Smooth muscle cell (in vitro differentiated cells): ENCODE data around the gene SLC8A1. TPM values are rescaled to one million over a fixed set of nuclear protein-coding genes. Genes with fewer than 3 reads are reported as not detected.

Experiments
- DNase-seq: peaks from one replicate; lab custom pipeline; 2025; ENCODE audit not compliant: unreplicated experiment; lab: John Stamatoyannopoulos, UW
- H2AFZ ChIP-seq: fragments of 200-600 bp; sonication (generic); 2 replicates; pipeline ENCODE4 v1.6.0; 2016; ENCODE audit warnings: antibody characterized with exemption, low read depth, mild to moderate bottlenecking
- H3F3A ChIP-seq: fragments of 200-600 bp; sonication (generic); 2 replicates; pipeline ENCODE4 v1.6.0; 2017; ENCODE audit warnings: antibody characterized with exemption, low read depth
- H3K27ac ChIP-seq: fragments of 200-600 bp; sonication (generic); 2 replicates; pipeline ENCODE4 v1.5.1; 2016; ENCODE audit warnings: low read depth, mild to moderate bottlenecking
- H3K27me3 ChIP-seq: fragments of 200-600 bp; sonication (generic); 2 replicates; pipeline ENCODE4 v1.6.1; 2016; ENCODE audit warnings: low read depth, mild to moderate bottlenecking
- H3K36me3 ChIP-seq: fragments of 200-600 bp; sonication (generic); 2 replicates; pipeline ENCODE4 v1.5.1; 2016; ENCODE audit warnings: low read depth
- H3K4me1 ChIP-seq: fragments of 200-600 bp; sonication (generic); 2 replicates; pipeline ENCODE4 v1.5.1; 2016; ENCODE audit warnings: low read depth
- H3K4me2 ChIP-seq: fragments of 200-600 bp; sonication (generic); 2 replicates; pipeline ENCODE4 v1.6.0; 2016; ENCODE audit warnings: mild to moderate bottlenecking
- H3K4me3 ChIP-seq: fragments of 200-600 bp; sonication (generic); 2 replicates; pipeline ENCODE4 v1.5.1; 2016; ENCODE audit warnings: mild to moderate bottlenecking
- H3K79me2 ChIP-seq: fragments of 200-600 bp; sonication (generic); 2 replicates; pipeline ENCODE4 v1.6.0; 2016; ENCODE audit warnings: low read depth, mild to moderate bottlenecking
- H3K9ac ChIP-seq: fragments of 200-600 bp; sonication (generic); 2 replicates; pipeline ENCODE4 v1.6.0; 2016; ENCODE audit warnings: low read depth
- H3K9me3 ChIP-seq: fragments of 200-600 bp; sonication (generic); replicated peaks from 2 replicates; pipeline ENCODE4 v1.5.1; 2016; ENCODE audit warnings: low read depth
- H4K20me1 ChIP-seq: fragments of 200-600 bp; sonication (generic); 2 replicates; pipeline ENCODE4 v1.6.0; 2016; ENCODE audit warnings: low read depth
- CTCF ChIP-seq: fragments of 200-600 bp; sonication (generic); IDR thresholded peaks from 2 replicates; pipeline ENCODE4 v1.5.1; 2017; ENCODE audit warnings: borderline replicate concordance, mild to moderate bottlenecking, antibody characterized with exemption; ENCODE audit not compliant: insufficient read depth, poor library complexity, severe bottlenecking
- WGBS: methylation state at CpG from one replicate; pipeline ENCODE4 v1.1.7; 2016; ENCODE audit warnings: low lambda C conversion rate; 5-methylcytosine and 5-hydroxymethylcytosine counted together
- polyA plus RNA-seq: library from polyadenylated mRNA; unstranded; fragments of >200 nt; fragmentation: Nextera tagmentation; extraction: Ambion mirVana; gene quantifications from 2 replicates; pipeline ENCODE4 v1.2.1, GENCODE V29; 2016
- total RNA-seq: library from RNA; depleted of rRNA; stranded (reverse); fragments of >200 nt; gene quantifications from 2 replicates; pipeline ENCODE4 v1.2.3, GENCODE V29; 2014

SLC8A1 gene
- total and polyA plus RNA-seq, 2 experiments from 2014 or later = 1.1 to 5.3 TPM

DNA sequence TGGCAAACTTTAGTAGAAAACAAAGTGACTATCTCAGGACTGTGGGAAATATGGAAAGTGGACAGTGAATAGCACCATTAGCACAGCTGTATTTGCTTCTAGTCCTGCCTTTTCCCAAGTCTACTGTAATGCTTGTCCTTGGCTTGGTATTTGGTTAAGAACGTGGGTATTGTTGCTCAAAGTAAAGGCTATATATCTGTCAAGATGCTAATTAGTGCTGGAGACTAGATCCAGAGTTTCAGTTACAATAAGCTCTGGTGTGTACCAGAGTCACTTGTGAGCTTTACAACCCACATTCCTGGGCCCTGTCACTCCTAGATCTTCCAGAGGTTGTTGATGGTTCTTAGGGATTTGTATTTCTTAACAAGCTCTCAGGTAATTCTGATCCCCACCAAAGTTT is 313.6 kb downstream of the SLC8A1 start:
- Histone ChIP-seq H3K4me1 (no peaks in the 10 kb centered on the region), H3K9ac (no peak overlapping the region), H3K9me3 (no peaks in the 10 kb centered on the region), H3K27ac (no peak overlapping the region), H4K20me1 (no peaks in the 10 kb centered on the region), H3K79me2 (no peaks in the 10 kb centered on the region), H3K27me3 (no peaks in the 10 kb centered on the region), H3K4me3 (no peak overlapping the region), H3K4me2 (no peak overlapping the region), H2AFZ (no peak overlapping the region), H3K36me3 (no peaks in the 10 kb centered on the region), H3F3A (no peaks in the 10 kb centered on the region)
- no peak for DNase-seq
- WGBS = 4% methylated on average over 1 of the region's 1 CpG
- no peak for TF ChIP-seq CTCF

- H3K4me2 ChIP-seq = no peak overlapping the region
- H3K9me3 ChIP-seq = no peaks in the 10 kb centered on the region
- no peak overlapping the region for H3K9ac ChIP-seq
- no peaks in the 10 kb centered on the region for H3F3A ChIP-seq
- no peaks in the 10 kb centered on the region for H3K27me3 ChIP-seq
- 64% methylated on average over 3 of the region's 3 CpGs for WGBS
- no peak overlapping the region for H3K27ac ChIP-seq
- H3K79me2 ChIP-seq = no peaks in the 10 kb centered on the region
- H3K36me3 ChIP-seq = no peaks in the 10 kb centered on the region
- H3K4me1 ChIP-seq = peaks cover 9% of the 10 kb centered on the region
- no peak overlapping the region for H2AFZ ChIP-seq
- no peaks in the 10 kb centered on the region for H4K20me1 ChIP-seq
- no peak for DNase-seq
- TF ChIP-seq CTCF = no peak
- no peak overlapping the region for H3K4me3 ChIP-seq
These were observed 320.7 kb downstream of the SLC8A1 start for GRCh38 chr2:40131081-40131704.

GRCh38 chr2:40130251-40130994 is 321.5 kb downstream of the SLC8A1 start:
- H3F3A ChIP-seq = no peaks in the 10 kb centered on the region
- no peak overlapping the region for H3K9ac ChIP-seq
- H3K4me3 ChIP-seq = no peak overlapping the region
- H2AFZ ChIP-seq = peak overlapping the region; percentile 38
- no peaks in the 10 kb centered on the region for H3K36me3 ChIP-seq
- WGBS = 8% methylated on average over 4 of the region's 4 CpGs
- peak overlapping the region; percentile 30 for H3K4me2 ChIP-seq
- no peaks in the 10 kb centered on the region for H4K20me1 ChIP-seq
- TF ChIP-seq CTCF = no peak
- peaks cover 9% of the 10 kb centered on the region for H3K4me1 ChIP-seq
- no peaks in the 10 kb centered on the region for H3K9me3 ChIP-seq
- DNase-seq = no peak
- no peaks in the 10 kb centered on the region for H3K27me3 ChIP-seq
- H3K79me2 ChIP-seq = no peaks in the 10 kb centered on the region
- H3K27ac ChIP-seq = no peak overlapping the region
